A204.1 (cell line): ENCODE results near the gene GLA.
A peak's percentile ranks its signal among the peaks of the same experiment; 100 is the strongest.

Source experiments
- FAIRE-seq: peaks from 2 replicates; lab custom pipeline; 2012; peaks lifted over from hg19 to GRCh38; lab: Jason Lieb, UNC

Gene GLA

GRCh38 chrX:101395789-101396188 lies 11.9 kb downstream of the GLA start:
- no peak for FAIRE-seq

- FAIRE-seq: peak; percentile 63
These were observed 13.4 kb downstream of the GLA start for GRCh38 chrX:101394372-101394771.

GRCh38 chrX:101393530-101394305 lies 14.0 kb downstream of the GLA start:
- no peak for FAIRE-seq

GRCh38 chrX:101391831-101392230 lies 15.9 kb downstream of the GLA start:
- no peak for FAIRE-seq

- peak; percentile 48 for FAIRE-seq
These were observed 16.8 kb downstream of the GLA start, which contains the start of gene RPL36A for GRCh38 chrX:101390664-101391525. Gene RPL36A (plus strand): TSS chrX:101391011. CDS start chrX:101391044, 33 bp downstream.

- no peak for FAIRE-seq
These were observed 19.1 kb downstream of the GLA start for GRCh38 chrX:101388604-101389003.

- FAIRE-seq: no peak
These were observed 21.2 kb downstream of the GLA start for GRCh38 chrX:101386542-101386885.

- no peak for FAIRE-seq
These were observed 21.8 kb downstream of the GLA start, which contains the start of gene BTK for GRCh38 chrX:101385795-101386541. Gene BTK (minus strand): TSS chrX:101386191. CDS start chrX:101375284, 10,907 bp downstream.

- FAIRE-seq: no peak
These were observed 22.6 kb downstream of the GLA start for GRCh38 chrX:101385026-101385684.

- no peak for FAIRE-seq
These were observed 24.0 kb downstream of the GLA start for GRCh38 chrX:101383679-101384205.

GRCh38 chrX:101377547-101377946 lies 30.2 kb downstream of the GLA start:
- no peak for FAIRE-seq

- FAIRE-seq: no peak
These were observed 36.7 kb downstream of the GLA start for GRCh38 chrX:101370888-101371504.

GRCh38 chrX:101369687-101370086 lies 38.0 kb downstream of the GLA start:
- FAIRE-seq: no peak

GRCh38 chrX:101368800-101369199 lies 38.9 kb downstream of the GLA start:
- no peak for FAIRE-seq

GRCh38 chrX:101365301-101365795 lies 42.4 kb downstream of the GLA start:
- FAIRE-seq: no peak

- no peak for FAIRE-seq
These were observed 45.0 kb downstream of the GLA start for GRCh38 chrX:101362757-101363156.

GRCh38 chrX:101362116-101362515 lies 45.6 kb downstream of the GLA start:
- no peak for FAIRE-seq

GRCh38 chrX:101360390-101360789 lies 47.3 kb downstream of the GLA start:
- FAIRE-seq: no peak

GRCh38 chrX:101359966-101360365 lies 47.8 kb downstream of the GLA start:
- FAIRE-seq: no peak

- FAIRE-seq: no peak
These were observed 50.4 kb downstream of the GLA start for GRCh38 chrX:101357166-101357795.

- no peak for FAIRE-seq
These were observed 58.5 kb downstream of the GLA start for GRCh38 chrX:101349193-101349562.
